Measurements from ENCODE around the gene PRDM1. TPM values are rescaled to one million over a fixed set of nuclear protein-coding genes. Genes with fewer than 3 reads are reported as not detected.

PRDM1 gene
- polyA plus RNA-seq, 1 of the 3 experiments (the other 2 are of a cell fraction) = 4.0 TPM

- no peak for TF ChIP-seq EZH2phosphoT487 (IDR thresholded peaks at IDR 0.05; ENCODE audit: borderline replicate concordance, low read depth)
- TF ChIP-seq RAD21 (IDR thresholded peaks at IDR 0.05; ENCODE audit: low read length) = no peak
These were observed 37.0 kb downstream of the PRDM1 start (continued) for GRCh38 chr6:106122938-106123656.

DNA sequence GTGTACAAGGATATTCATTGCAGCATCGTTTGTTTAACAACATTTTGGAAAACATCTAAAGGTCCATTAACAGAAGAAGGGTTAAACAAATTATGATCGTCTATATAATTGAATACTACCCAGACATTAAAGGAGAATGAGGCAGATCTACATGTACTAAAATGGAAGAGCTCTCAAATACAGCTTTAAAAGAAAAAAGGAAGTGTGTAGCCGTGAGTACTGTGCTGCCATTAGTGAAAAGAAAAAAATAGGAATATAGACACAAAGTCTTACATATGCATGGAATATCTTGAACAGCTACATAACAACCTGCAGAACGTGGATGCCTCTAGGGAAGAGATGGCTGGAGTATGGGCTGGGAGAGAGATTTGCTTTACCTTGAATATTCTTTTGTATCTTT, 37.9 kb downstream of the PRDM1 start:
- WGBS (ENCODE audit: low lambda C conversion rate) = 84% methylated on average over 4 of the region's 4 CpGs

More for the DNA sequence above, 37.9 kb downstream of the PRDM1 start:
- DNase-seq = no peak
- Histone ChIP-seq H3F3A (replicated peaks; ENCODE audit: insufficient read depth) (peaks cover 4% of the 10 kb centered on the region), H2AFZ (ENCODE audit: low read depth) (no peak overlapping the region), H3K9me2 (no peaks in the 10 kb centered on the region), H3K27ac (ENCODE audit: low read depth in 2 of 2, low read length in 1 of 2) (no peak overlapping the region), H3K4me1 (ENCODE audit: control insufficient read depth in 1 of 2, insufficient read depth in 2 of 2, low read depth in 1 of 2, low read length in 1 of 2) (peaks cover 0 to 2% of the 10 kb centered on the region in 2 experiments; a peak in 2 of 4 replicates), H3K79me2 (ENCODE audit: insufficient read depth) (no peaks in the 10 kb centered on the region), H3K4me3 (ENCODE audit: low read depth in 2 of 2, low read length in 1 of 2) (no peak overlapping the region), H3K4me2 (no peak overlapping the region), H3K27me3 (ENCODE audit: insufficient read depth) (no peaks in the 10 kb centered on the region), H4K20me1 (ENCODE audit: insufficient read depth) (no peaks in the 10 kb centered on the region), H3K9me3 (no peaks in the 10 kb centered on the region), H3K36me3 (replicated peaks in 1 of 2; ENCODE audit: control insufficient read depth in 1 of 2, insufficient read depth in 2 of 2, low read length in 1 of 2) (no peaks in the 10 kb centered on the region), H3K9ac (no peak overlapping the region)
- ChIA-PET CTCF (interaction anchor here (1.0 kb wide), 1 partner anchor 9 kb away, joined by 4 read pairs; no protein-coding TSS in a partner anchor), POLR2A (no interaction called here)
- TF ChIP-seq FOSL2 (IDR thresholded peaks at IDR 0.05; ENCODE audit: borderline replicate concordance, low read depth) = no peak
- TF ChIP-seq, protein P1, sequence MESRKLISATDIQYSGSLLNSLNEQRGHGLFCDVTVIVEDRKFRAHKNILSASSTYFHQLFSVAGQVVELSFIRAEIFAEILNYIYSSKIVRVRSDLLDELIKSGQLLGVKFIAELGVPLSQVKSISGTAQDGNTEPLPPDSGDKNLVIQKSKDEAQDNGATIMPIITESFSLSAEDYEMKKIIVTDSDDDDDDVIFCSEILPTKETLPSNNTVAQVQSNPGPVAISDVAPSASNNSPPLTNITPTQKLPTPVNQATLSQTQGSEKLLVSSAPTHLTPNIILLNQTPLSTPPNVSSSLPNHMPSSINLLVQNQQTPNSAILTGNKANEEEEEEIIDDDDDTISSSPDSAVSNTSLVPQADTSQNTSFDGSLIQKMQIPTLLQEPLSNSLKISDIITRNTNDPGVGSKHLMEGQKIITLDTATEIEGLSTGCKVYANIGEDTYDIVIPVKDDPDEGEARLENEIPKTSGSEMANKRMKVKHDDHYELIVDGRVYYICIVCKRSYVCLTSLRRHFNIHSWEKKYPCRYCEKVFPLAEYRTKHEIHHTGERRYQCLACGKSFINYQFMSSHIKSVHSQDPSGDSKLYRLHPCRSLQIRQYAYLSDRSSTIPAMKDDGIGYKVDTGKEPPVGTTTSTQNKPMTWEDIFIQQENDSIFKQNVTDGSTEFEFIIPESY (IDR thresholded peaks at IDR 0.05; ENCODE audit: borderline replicate concordance, low read depth) = no peak
- TF ChIP-seq MEF2A (IDR thresholded peaks at IDR 0.05; ENCODE audit: borderline replicate concordance, low read depth) = no peak
- no peak for TF ChIP-seq GABPA (IDR thresholded peaks at IDR 0.05; ENCODE audit: low read depth)
- TF ChIP-seq, protein P2, sequence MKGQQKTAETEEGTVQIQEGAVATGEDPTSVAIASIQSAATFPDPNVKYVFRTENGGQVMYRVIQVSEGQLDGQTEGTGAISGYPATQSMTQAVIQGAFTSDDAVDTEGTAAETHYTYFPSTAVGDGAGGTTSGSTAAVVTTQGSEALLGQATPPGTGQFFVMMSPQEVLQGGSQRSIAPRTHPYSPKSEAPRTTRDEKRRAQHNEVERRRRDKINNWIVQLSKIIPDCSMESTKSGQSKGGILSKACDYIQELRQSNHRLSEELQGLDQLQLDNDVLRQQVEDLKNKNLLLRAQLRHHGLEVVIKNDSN (IDR thresholded peaks at IDR 0.05; ENCODE audit: borderline replicate concordance, low read depth) = no peak
- TF ChIP-seq POLR2AphosphoS5 (IDR thresholded peaks at IDR 0.05; ENCODE audit: low read depth, low read length) = no peak
- TF ChIP-seq JUND (IDR thresholded peaks at IDR 0.05) = no peak
- no peak for TF ChIP-seq GATA2 (CRISPR knock-in tag; IDR thresholded peaks at IDR 0.05)
- TF ChIP-seq EZH2phosphoT487 (IDR thresholded peaks at IDR 0.05; ENCODE audit: borderline replicate concordance, low read depth) = no peak
- no peak for TF ChIP-seq NRF1 (IDR thresholded peaks at IDR 0.05; ENCODE audit: low read depth, low read length)
- TF ChIP-seq, protein P3, sequence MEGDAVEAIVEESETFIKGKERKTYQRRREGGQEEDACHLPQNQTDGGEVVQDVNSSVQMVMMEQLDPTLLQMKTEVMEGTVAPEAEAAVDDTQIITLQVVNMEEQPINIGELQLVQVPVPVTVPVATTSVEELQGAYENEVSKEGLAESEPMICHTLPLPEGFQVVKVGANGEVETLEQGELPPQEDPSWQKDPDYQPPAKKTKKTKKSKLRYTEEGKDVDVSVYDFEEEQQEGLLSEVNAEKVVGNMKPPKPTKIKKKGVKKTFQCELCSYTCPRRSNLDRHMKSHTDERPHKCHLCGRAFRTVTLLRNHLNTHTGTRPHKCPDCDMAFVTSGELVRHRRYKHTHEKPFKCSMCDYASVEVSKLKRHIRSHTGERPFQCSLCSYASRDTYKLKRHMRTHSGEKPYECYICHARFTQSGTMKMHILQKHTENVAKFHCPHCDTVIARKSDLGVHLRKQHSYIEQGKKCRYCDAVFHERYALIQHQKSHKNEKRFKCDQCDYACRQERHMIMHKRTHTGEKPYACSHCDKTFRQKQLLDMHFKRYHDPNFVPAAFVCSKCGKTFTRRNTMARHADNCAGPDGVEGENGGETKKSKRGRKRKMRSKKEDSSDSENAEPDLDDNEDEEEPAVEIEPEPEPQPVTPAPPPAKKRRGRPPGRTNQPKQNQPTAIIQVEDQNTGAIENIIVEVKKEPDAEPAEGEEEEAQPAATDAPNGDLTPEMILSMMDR (IDR thresholded peaks at IDR 0.05) = no peak

Data from SK-N-SH (cell line).